ENCODE data around the gene PRSS23.

The PRSS23 gene

GRCh38 chr11:86781546-86781945 lies 18.8 kb upstream of the PRSS23 start:
- TF ChIP-seq ZNF274 (IDR thresholded peaks at IDR 0.05; ENCODE audit: low read depth, low read length): no peak
- H3K4me3 ChIP-seq (ENCODE audit: low read length): no peak overlapping the region

GRCh38 chr11:86782742-86783141 lies 17.6 kb upstream of the PRSS23 start:
- H3K4me3 ChIP-seq (ENCODE audit: low read length): no peak overlapping the region
- TF ChIP-seq ZNF274 (IDR thresholded peaks at IDR 0.05; ENCODE audit: low read depth, low read length): no peak

- H3K4me3 ChIP-seq (ENCODE audit: low read length): no peak overlapping the region
- TF ChIP-seq ZNF274 (IDR thresholded peaks at IDR 0.05; ENCODE audit: low read depth, low read length): no peak
These were observed 16.7 kb upstream of the PRSS23 start for GRCh38 chr11:86783661-86784060.

DNA sequence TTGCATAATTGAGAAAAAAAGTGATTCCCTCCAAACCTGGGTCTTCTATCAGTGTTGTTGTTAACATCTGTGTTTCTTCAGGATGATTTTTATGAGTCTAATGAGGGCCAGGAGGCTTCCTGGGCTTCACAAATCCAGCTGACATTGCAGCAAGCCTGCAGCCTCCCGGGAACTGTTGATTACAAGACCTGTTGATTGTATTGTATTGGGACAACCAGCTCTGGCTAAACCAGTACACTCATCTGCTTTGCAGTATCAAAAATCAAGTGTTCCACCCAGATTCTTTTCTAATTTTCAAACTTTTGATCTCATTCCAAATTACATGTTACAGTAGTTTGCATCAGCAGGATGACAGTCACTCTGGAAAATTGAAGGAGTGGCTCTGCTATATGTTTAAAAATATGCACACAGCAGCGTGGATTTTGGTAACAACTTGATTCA lies 16.1 kb upstream of the PRSS23 start:
- no peak for TF ChIP-seq ZNF274 (IDR thresholded peaks at IDR 0.05; ENCODE audit: low read depth, low read length)
- H3K4me3 ChIP-seq (ENCODE audit: low read length): no peak overlapping the region

GRCh38 chr11:86785576-86785975 lies 14.8 kb upstream of the PRSS23 start:
- TF ChIP-seq ZNF274 (IDR thresholded peaks at IDR 0.05; ENCODE audit: low read depth, low read length): no peak
- no peak overlapping the region for H3K4me3 ChIP-seq (ENCODE audit: low read length)

DNA sequence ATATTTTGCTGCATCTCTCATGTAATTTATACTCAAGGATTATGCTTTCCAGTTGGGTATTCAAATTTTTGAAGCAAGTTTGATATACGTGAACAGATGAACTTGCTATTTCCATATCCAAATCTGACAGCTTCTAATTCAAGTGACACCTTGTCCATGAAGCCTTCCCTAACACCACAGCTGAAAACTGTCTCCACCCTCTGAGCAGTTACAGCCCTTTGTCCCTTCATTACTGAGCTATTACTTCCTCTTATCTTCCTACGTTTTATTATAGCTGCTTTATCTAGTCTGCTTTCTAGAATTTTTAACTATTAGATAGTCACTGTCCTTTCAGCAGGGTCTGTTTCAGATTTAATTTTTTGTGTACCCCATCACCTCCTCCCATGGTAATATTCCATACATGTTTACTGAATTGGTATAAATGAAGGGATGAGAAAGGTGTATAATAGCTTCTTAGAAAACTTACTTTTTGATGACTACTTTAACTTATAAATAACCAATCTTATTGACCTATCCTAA lies 13.3 kb upstream of the PRSS23 start:
- no peak for TF ChIP-seq ZNF274 (IDR thresholded peaks at IDR 0.05; ENCODE audit: low read depth, low read length)
- H3K4me3 ChIP-seq (ENCODE audit: low read length): no peak overlapping the region

- H3K4me3 ChIP-seq (ENCODE audit: low read length): no peak overlapping the region
- TF ChIP-seq ZNF274 (IDR thresholded peaks at IDR 0.05; ENCODE audit: low read depth, low read length): no peak
These were observed 12.7 kb upstream of the PRSS23 start for GRCh38 chr11:86787656-86788055.

DNA sequence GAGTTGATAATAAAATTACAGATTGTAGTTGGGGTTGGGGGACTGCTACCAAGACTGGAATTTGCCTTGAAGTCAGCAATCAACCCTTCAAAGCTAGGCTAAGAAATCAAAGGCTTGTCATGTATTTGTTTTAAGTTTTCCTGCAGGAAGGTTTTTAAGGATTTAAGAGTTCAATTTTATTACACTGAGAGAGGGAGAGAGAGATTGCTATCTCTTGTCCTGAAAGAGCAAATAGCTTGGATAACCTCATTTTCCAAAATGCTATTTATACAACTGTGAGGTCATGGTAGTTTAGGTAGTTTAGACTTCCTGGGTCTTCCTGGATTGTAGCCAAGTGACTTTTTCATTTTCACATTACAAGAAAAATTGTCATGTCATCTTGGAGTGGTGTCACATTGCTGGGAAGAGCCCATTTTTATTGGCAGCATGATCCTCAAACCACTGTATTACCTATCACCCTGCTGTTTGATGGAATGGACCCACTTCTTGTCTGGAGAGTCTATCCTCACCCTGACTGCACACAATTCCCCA lies 10.1 kb upstream of the PRSS23 start:
- TF ChIP-seq ZNF274 (IDR thresholded peaks at IDR 0.05; ENCODE audit: low read depth, low read length): no peak
- H3K4me3 ChIP-seq (ENCODE audit: low read length): no peak overlapping the region

DNA sequence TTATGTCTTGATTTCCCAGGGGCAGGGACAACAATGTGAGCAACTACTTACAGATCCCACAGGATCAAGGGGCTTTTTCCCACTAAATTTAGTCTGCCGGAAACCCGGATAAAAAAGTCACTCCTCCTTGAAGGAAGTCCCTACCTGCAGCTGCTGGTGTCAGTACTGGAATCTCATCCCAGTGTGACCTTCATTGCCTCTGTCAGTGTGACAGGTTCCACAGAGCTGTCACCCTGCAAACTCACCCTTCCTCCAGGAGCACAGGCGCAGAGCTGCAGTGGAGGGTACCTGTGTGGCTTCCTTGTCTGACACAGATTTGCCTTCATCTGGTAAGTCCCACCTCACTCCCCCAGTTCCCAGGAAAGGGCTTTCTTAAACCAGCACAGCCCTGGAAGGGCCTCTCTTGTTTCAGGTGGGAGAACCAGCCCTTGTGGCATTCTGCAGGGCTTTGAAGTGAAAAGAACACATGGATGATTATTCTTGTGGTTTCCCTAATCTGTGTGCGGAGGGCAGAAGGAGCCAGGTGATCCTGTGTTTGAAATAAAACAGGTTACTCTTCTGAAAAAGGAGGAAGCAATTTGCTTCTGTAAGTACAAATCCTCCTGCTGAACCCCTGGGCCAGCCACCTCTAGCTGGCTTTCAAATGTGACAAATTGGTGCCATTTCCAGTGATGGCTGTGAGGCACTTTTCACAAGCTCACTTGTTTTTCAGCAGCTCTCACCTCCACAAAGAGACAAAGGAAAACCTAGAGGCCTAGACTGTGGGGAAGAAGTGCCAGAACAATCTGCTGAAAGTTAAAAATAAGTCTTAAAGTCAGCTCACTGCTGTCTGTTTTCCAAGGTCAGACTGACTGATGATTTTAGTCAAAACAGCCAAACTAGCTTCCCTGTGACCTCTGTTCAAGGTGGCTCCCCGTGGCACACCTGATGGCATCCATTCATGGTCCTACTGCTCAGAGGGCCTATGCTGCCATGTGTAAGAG lies 9.2 kb upstream of the PRSS23 start:
- TF ChIP-seq ZNF274 (IDR thresholded peaks at IDR 0.05; ENCODE audit: low read depth, low read length): no peak
- no peak overlapping the region for H3K4me3 ChIP-seq (ENCODE audit: low read length)

DNA sequence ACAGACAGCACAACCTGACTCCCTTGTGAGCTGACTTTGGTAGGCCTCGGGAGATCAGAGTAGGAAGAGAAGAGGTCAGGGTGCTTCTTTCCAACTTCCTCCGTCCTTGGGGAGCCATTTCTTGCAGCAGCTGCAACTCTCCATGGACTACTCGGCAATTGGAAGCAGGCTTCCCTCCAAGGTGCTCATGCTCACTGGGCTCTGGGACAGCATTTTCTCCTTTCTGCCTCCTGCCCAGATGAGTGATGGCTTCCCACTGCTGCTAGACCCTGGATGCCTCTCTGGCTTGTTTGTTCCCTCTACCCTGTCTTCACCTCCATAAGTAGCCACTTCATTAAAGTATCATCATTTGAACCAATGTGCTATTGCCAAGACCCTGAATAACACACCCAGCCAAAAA lies 8.2 kb upstream of the PRSS23 start:
- TF ChIP-seq ZNF274 (IDR thresholded peaks at IDR 0.05; ENCODE audit: low read depth, low read length): no peak
- H3K4me3 ChIP-seq (ENCODE audit: low read length): no peak overlapping the region

GRCh38 chr11:86793307-86793706 lies 7.0 kb upstream of the PRSS23 start:
- H3K4me3 ChIP-seq (ENCODE audit: low read length): no peak overlapping the region
- no peak for TF ChIP-seq ZNF274 (IDR thresholded peaks at IDR 0.05; ENCODE audit: low read depth, low read length)

GRCh38 chr11:86795511-86795910 lies 4.8 kb upstream of the PRSS23 start:
- no peak for TF ChIP-seq ZNF274 (IDR thresholded peaks at IDR 0.05; ENCODE audit: low read depth, low read length)
- H3K4me3 ChIP-seq (ENCODE audit: low read length): no peak overlapping the region

DNA sequence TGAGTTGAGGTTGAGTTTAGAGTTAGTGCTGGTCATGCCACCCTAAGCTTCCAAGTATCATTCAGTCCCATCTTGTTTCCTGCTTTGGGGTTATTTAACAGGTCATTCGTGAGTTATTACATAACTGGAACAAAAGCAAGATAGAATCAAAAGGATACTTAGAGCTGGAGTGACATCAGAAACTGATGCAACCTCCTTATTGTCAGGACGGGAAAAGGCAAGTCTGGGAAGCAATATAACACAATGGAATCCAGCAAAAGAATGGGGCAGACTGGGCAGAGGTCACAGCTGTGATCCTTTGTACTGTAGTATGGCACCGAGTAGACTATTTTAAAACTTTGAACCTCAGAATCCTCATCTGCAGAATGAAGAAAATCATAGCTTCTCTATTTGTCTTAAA lies 4.4 kb upstream of the PRSS23 start:
- TF ChIP-seq ZNF274 (IDR thresholded peaks at IDR 0.05; ENCODE audit: low read depth, low read length): no peak

DNA sequence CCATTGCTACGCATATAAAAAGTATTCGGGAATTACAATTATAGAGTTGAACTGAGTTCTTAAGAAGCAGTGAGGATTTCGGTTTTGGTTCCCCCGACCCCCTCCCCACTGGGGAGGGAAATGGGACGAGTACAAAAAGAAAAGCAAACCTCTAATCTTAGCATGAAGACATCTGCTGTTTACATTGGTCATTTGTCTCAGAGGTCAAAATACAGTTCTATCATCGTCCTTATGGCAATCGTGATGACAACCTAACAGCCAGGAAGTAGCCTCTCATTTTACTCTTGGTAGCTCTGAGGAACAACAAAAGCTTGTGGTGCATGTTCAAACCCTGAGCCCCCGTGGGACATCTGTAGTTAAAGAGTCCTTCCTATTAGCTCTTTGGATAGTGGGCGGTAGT lies 3.2 kb upstream of the PRSS23 start:
- no peak for TF ChIP-seq ZNF274 (IDR thresholded peaks at IDR 0.05; ENCODE audit: low read depth, low read length)
- H3K4me3 ChIP-seq (ENCODE audit: low read length): no peak overlapping the region

More for the DNA sequence above, 4.4 kb upstream of the PRSS23 start:
- H3K4me3 ChIP-seq (ENCODE audit: low read length): no peak overlapping the region

- TF ChIP-seq ZNF274 (IDR thresholded peaks at IDR 0.05; ENCODE audit: low read depth, low read length): no peak
- no peak overlapping the region for H3K4me3 ChIP-seq (ENCODE audit: low read length)
These were observed 1.4 kb upstream of the PRSS23 start for GRCh38 chr11:86798988-86799387.
